GM23338 (cell line): ENCODE results near the gene PNPLA3. TPM values are rescaled to one million over a fixed set of nuclear protein-coding genes. Genes with fewer than 3 reads are reported as not detected.

Experiments
- ATAC-seq: fragments of 200-7000 bp; cut with Tn5 transposase; 3 replicates; pipeline ENCODE4 v1.9.1; 2020
- DNase-seq: peaks from one replicate; pipeline ENCODE4 v3.0.0-alpha.2; 2015; ENCODE audit warnings: low spot score
- H2AFZ ChIP-seq: fragments of 200-600 bp; sonication (generic); 2 replicates; pipeline ENCODE4 v1.8.0; 2016; ENCODE audit warnings: antibody characterized with exemption, mild to moderate bottlenecking, moderate library complexity
- H3F3A ChIP-seq: fragments of 200-600 bp; sonication (generic); replicated peaks from 2 replicates; pipeline ENCODE4 v1.8.0; 2017; ENCODE audit warnings: antibody characterized with exemption, mixed run types, low read depth
- H3K27ac ChIP-seq: fragments of 200-600 bp; sonication (generic); 2 replicates; pipeline ENCODE4 v1.6.1; 2016; ENCODE audit warnings: low read depth
- H3K27me3 ChIP-seq: fragments of 200-600 bp; sonication (generic); 2 replicates; pipeline ENCODE4 v1.8.0; 2016; ENCODE audit warnings: mild to moderate bottlenecking, mixed run types, moderate library complexity; ENCODE audit not compliant: insufficient read depth
- H3K36me3 ChIP-seq: fragments of 200-600 bp; sonication (generic); 2 replicates; pipeline ENCODE4 v1.8.0; 2016; ENCODE audit warnings: mild to moderate bottlenecking; ENCODE audit not compliant: insufficient read depth
- H3K4me1 ChIP-seq: fragments of 200-600 bp; sonication (generic); 2 replicates; pipeline ENCODE4 v1.8.0; 2016; ENCODE audit warnings: mild to moderate bottlenecking, moderate library complexity; ENCODE audit not compliant: insufficient read depth
- H3K4me2 ChIP-seq: fragments of 200-600 bp; sonication (generic); 2 replicates; pipeline ENCODE4 v1.7.1; 2017; ENCODE audit warnings: mixed run types
- H3K4me3 ChIP-seq: fragments of 200-600 bp; sonication (generic); 2 replicates; pipeline ENCODE4 v1.6.1; 2016; ENCODE audit warnings: mixed run types
- H3K79me2 ChIP-seq: fragments of 200-600 bp; sonication (generic); replicated peaks from 2 replicates; pipeline ENCODE4 v1.8.0; 2017; ENCODE audit warnings: mild to moderate bottlenecking; ENCODE audit not compliant: insufficient read depth
- H3K9me2 ChIP-seq: fragments of 200-600 bp; sonication (generic); 2 replicates; pipeline ENCODE4 v1.8.0; 2017; ENCODE audit not compliant: insufficient read depth
- H4K20me1 ChIP-seq: fragments of 200-600 bp; sonication (generic); replicated peaks from 2 replicates; pipeline ENCODE4 v1.8.0; 2017; ENCODE audit warnings: mild to moderate bottlenecking; ENCODE audit not compliant: insufficient read depth
- H3K27ac Mint-ChIP-seq: 2 replicates; pipeline ENCODE4 v1.8.0; 2020; ENCODE audit warnings: inconsistent platforms, mild to moderate bottlenecking, moderate library complexity, mixed read lengths
- H3K27me3 Mint-ChIP-seq: 3 replicates; pipeline ENCODE4 v1.8.0; 2022; ENCODE audit warnings: low read depth, mild to moderate bottlenecking, moderate library complexity, mixed read lengths, inconsistent platforms; ENCODE audit not compliant: insufficient read depth, poor library complexity
- H3K36me3 Mint-ChIP-seq: 3 replicates; pipeline ENCODE4 v1.8.0; 2021; ENCODE audit warnings: low read depth, mild to moderate bottlenecking, inconsistent platforms, moderate library complexity, mixed read lengths
- H3K4me1 Mint-ChIP-seq: 3 replicates; pipeline ENCODE4 v1.8.0; 2020; ENCODE audit warnings: mild to moderate bottlenecking, inconsistent platforms, mixed read lengths
- H3K4me3 Mint-ChIP-seq: 3 replicates; pipeline ENCODE4 v1.8.0; 2021; ENCODE audit warnings: moderate library complexity, mild to moderate bottlenecking, inconsistent platforms, mixed read lengths
- H3K9me3 Mint-ChIP-seq: 3 replicates; pipeline ENCODE4 v1.8.0; 2020; ENCODE audit warnings: moderate library complexity, mild to moderate bottlenecking, inconsistent platforms, mixed read lengths
- CREB1 ChIP-seq: fragments of 250-450 bp; sonication (Bioruptor Pico); IDR thresholded peaks from 2 replicates; pipeline ENCODE4 v1.5.0; 2020; ENCODE audit warnings: low read depth, mild to moderate bottlenecking, moderate library complexity
- EZH2 ChIP-seq: fragments of 200-600 bp; sonication (generic); IDR thresholded peaks from one replicate; pipeline ENCODE4 v1.8.0; 2017; ENCODE audit warnings: antibody characterized with exemption, mild to moderate bottlenecking, low read depth; ENCODE audit not compliant: unreplicated experiment
- JUNB ChIP-seq: IDR thresholded peaks from one replicate; pipeline ENCODE4 v1.6.1; 2016; ENCODE audit warnings: antibody characterized with exemption; ENCODE audit not compliant: unreplicated experiment
- NANOG ChIP-seq: IDR thresholded peaks from 2 replicates; pipeline ENCODE4 v1.6.1; 2016; ENCODE audit warnings: antibody characterized with exemption, borderline replicate concordance
- STAT1 ChIP-seq: IDR thresholded peaks from one replicate; pipeline ENCODE4 v1.6.1; 2016; ENCODE audit warnings: antibody characterized with exemption; ENCODE audit not compliant: unreplicated experiment
- ZNF114 ChIP-seq: fragments of 250-450 bp; sonication (Bioruptor Pico); IDR thresholded peaks from 2 replicates; pipeline ENCODE4 v1.5.0; 2020; ENCODE audit warnings: mild to moderate bottlenecking, moderate library complexity
- ZNF331 ChIP-seq: fragments of 250-450 bp; sonication (Bioruptor Pico); IDR thresholded peaks from 2 replicates; pipeline ENCODE4 v1.5.0; 2020; ENCODE audit warnings: low read depth, mild to moderate bottlenecking, moderate library complexity
- polyA plus RNA-seq: library from polyadenylated mRNA; unstranded; fragments of >200 nt; fragmentation: Nextera tagmentation; extraction: Ambion mirVana; gene quantifications from 2 replicates; pipeline ENCODE4 v1.2.1, GENCODE V29; 2016
- total RNA-seq: library from RNA; depleted of rRNA; stranded (reverse); fragments of >200 nt; shearing (Covaris generic); gene quantifications from 2 replicates; pipeline ENCODE4 v1.2.3, GENCODE V29; 2014
- TF ChIP-seq, protein P1 (sequence below): fragments of 250-450 bp; sonication (Bioruptor Pico); IDR thresholded peaks from 2 replicates; pipeline ENCODE4 v1.5.0; 2020; ENCODE audit warnings: mild to moderate bottlenecking, moderate library complexity
- TF ChIP-seq, protein P2 (sequence below), 2 experiments: fragments of 200-600 bp in 1 of 2; sonication (generic) in 1 of 2; conservative IDR thresholded peaks; 2 replicates each; pipeline versions ENCODE4 v1.5.1 to v1.6.1; 2016 to 2017; ENCODE audit warnings: antibody characterized with exemption in 2 of 2, low read depth in 2 of 2, mild to moderate bottlenecking in 2 of 2, moderate library complexity in 1 of 2

The PNPLA3 gene
- total and polyA plus RNA-seq, 2 experiments from 2014 or later: 17.7 to 23.4 TPM

DNA sequence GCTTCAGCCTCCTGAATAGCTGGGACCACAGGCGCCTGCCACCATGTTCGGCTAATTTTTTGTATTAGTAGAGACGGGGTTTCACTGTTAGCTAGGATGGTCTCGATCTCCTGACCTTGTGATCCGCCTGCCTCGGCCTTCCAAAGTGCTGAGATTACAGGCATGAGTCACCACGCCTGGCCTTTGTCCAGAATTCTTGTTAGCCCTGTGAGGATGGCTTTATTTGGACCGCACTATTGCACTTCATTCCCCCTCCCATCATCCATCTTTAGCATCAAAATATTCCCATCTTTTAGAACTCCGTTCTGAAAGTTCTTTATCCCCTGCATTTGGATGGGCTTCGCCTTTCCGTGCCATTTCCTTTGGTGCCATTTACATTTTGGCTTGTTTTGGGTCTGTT lies 34.3 kb downstream of the PNPLA3 start:
- Histone ChIP-seq H3K4me2 (no peak overlapping the region), H3K27ac (no peak overlapping the region), H2AFZ (no peak overlapping the region), H3K36me3 (no peaks in the 10 kb centered on the region), H3K79me2 (peaks cover 69% of the 10 kb centered on the region), H3K27me3 (no peaks in the 10 kb centered on the region), H3K4me1 (peaks cover 22% of the 10 kb centered on the region), H4K20me1 (peaks cover 31% of the 10 kb centered on the region), H3F3A (peaks cover 9% of the 10 kb centered on the region), H3K4me3 (no peak overlapping the region), H3K9me2 (no peaks in the 10 kb centered on the region)
- Mint-ChIP-seq H3K4me3 (peak overlapping the region; percentile 1; the same call in 1 of the 3 replicates), H3K36me3 (no peaks in the 10 kb centered on the region; the same call in 2 of the 3 replicates), H3K27me3 (peaks cover 7% of the 10 kb centered on the region), H3K4me1 (peaks cover 27% of the 10 kb centered on the region), H3K27ac (no peak overlapping the region), H3K9me3 (no peaks in the 10 kb centered on the region)
- TF ChIP-seq STAT1: no peak
- ATAC-seq (no peak), DNase-seq (no peak)

DNA sequence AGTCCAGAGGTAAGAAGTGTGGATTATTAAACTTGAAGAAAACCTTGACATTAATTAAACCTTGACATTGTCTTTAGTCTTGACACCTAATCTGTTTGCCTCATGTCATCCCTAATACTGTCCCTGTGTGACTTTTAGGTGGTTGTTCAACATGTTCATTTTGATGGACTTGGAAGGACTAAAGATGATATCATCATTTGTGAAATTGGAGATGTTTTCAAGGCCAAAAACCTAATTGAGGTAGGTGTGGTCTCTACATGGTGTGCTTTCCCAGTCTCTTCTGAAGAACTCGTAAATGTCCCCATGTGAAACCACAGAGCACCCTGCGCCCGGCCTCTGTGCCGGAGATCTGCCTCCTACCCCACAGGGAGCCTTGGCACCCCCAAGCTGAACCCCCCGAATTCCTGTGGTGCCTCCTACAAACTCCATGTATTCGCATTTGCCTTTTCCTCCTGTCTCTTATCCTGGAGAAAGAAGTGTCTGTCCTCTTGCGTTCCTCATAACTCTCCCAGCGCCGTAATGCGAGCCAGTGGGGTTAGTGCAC lies 40.8 kb downstream of the PNPLA3 start:
- H3K79me2 ChIP-seq: peaks cover 28% of the 10 kb centered on the region
- TF ChIP-seq CREB1 (CRISPR knock-in tag): no peak
- Mint-ChIP-seq H3K9me3 (no peaks in the 10 kb centered on the region), H3K27me3 (no peaks in the 10 kb centered on the region), H3K4me1 (no peaks in the 10 kb centered on the region), H3K4me3 (no peak overlapping the region), H3K36me3 (peaks cover 59% of the 10 kb centered on the region), H3K27ac (peak overlapping the region; percentile 62; the same call in 1 of the 2 replicates)
- ATAC-seq: no peak
- H3K9me2 ChIP-seq: no peaks in the 10 kb centered on the region
- no peaks in the 10 kb centered on the region for H3F3A ChIP-seq
- DNase-seq: no peak
- H3K4me1 ChIP-seq: no peaks in the 10 kb centered on the region
- H3K36me3 ChIP-seq: peaks cover 29% of the 10 kb centered on the region
- H3K4me2 ChIP-seq: no peak overlapping the region
- H3K27ac ChIP-seq: no peak overlapping the region
- no peak overlapping the region for H2AFZ ChIP-seq
- H3K27me3 ChIP-seq: no peaks in the 10 kb centered on the region
- no peak overlapping the region for H3K4me3 ChIP-seq
- peaks cover 18% of the 10 kb centered on the region for H4K20me1 ChIP-seq

DNA sequence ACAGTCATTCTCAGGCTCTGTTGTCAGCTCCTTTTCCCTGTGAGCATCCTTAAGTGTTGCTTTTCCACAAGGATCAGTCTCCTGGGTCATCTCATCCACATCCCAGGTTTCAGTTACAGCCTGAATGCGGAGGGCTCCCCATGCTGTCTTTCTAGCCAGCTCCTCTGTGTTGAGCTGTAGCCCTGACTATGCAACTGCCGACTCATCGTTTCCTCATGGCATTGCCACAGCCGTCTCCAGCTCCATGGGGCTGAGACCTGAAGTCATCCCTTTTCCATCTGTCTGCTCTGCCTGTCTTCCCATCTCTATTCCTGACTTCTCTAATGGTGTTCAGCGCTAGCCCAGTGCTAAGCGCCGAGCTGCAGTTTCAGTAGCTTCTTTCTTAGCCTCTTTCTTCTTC lies 43.5 kb downstream of the PNPLA3 start:
- no peaks in the 10 kb centered on the region for H3K4me1 ChIP-seq
- DNase-seq (no peak), ATAC-seq (no peak)
- H3K4me1 Mint-ChIP-seq: no peaks in the 10 kb centered on the region
- H3K36me3 ChIP-seq: peaks cover 29% of the 10 kb centered on the region
- H3K4me3 ChIP-seq: no peak overlapping the region
- no peak overlapping the region for H3K4me2 ChIP-seq
- no peaks in the 10 kb centered on the region; the same call in none of the 2 replicates for H4K20me1 ChIP-seq
- H3K27me3 ChIP-seq: no peaks in the 10 kb centered on the region
- peaks cover 4% of the 10 kb centered on the region for H3K79me2 ChIP-seq
- peaks cover 67% of the 10 kb centered on the region for H3K36me3 Mint-ChIP-seq
- no peaks in the 10 kb centered on the region for H3F3A ChIP-seq
- no peaks in the 10 kb centered on the region for H3K9me2 ChIP-seq
- no peak overlapping the region for H2AFZ ChIP-seq
- H3K9me3 Mint-ChIP-seq: no peaks in the 10 kb centered on the region
- no peak overlapping the region for H3K27ac ChIP-seq
- H3K4me3 Mint-ChIP-seq: no peak overlapping the region
- H3K27ac Mint-ChIP-seq: peak overlapping the region; percentile 77
- peaks cover 2% of the 10 kb centered on the region for H3K27me3 Mint-ChIP-seq
- TF ChIP-seq JUNB (no peak), ZNF114 (no peak), EZH2 (no peak), ZNF331 (CRISPR knock-in tag) (no peak), NANOG (no peak)
- TF ChIP-seq, protein P1, sequence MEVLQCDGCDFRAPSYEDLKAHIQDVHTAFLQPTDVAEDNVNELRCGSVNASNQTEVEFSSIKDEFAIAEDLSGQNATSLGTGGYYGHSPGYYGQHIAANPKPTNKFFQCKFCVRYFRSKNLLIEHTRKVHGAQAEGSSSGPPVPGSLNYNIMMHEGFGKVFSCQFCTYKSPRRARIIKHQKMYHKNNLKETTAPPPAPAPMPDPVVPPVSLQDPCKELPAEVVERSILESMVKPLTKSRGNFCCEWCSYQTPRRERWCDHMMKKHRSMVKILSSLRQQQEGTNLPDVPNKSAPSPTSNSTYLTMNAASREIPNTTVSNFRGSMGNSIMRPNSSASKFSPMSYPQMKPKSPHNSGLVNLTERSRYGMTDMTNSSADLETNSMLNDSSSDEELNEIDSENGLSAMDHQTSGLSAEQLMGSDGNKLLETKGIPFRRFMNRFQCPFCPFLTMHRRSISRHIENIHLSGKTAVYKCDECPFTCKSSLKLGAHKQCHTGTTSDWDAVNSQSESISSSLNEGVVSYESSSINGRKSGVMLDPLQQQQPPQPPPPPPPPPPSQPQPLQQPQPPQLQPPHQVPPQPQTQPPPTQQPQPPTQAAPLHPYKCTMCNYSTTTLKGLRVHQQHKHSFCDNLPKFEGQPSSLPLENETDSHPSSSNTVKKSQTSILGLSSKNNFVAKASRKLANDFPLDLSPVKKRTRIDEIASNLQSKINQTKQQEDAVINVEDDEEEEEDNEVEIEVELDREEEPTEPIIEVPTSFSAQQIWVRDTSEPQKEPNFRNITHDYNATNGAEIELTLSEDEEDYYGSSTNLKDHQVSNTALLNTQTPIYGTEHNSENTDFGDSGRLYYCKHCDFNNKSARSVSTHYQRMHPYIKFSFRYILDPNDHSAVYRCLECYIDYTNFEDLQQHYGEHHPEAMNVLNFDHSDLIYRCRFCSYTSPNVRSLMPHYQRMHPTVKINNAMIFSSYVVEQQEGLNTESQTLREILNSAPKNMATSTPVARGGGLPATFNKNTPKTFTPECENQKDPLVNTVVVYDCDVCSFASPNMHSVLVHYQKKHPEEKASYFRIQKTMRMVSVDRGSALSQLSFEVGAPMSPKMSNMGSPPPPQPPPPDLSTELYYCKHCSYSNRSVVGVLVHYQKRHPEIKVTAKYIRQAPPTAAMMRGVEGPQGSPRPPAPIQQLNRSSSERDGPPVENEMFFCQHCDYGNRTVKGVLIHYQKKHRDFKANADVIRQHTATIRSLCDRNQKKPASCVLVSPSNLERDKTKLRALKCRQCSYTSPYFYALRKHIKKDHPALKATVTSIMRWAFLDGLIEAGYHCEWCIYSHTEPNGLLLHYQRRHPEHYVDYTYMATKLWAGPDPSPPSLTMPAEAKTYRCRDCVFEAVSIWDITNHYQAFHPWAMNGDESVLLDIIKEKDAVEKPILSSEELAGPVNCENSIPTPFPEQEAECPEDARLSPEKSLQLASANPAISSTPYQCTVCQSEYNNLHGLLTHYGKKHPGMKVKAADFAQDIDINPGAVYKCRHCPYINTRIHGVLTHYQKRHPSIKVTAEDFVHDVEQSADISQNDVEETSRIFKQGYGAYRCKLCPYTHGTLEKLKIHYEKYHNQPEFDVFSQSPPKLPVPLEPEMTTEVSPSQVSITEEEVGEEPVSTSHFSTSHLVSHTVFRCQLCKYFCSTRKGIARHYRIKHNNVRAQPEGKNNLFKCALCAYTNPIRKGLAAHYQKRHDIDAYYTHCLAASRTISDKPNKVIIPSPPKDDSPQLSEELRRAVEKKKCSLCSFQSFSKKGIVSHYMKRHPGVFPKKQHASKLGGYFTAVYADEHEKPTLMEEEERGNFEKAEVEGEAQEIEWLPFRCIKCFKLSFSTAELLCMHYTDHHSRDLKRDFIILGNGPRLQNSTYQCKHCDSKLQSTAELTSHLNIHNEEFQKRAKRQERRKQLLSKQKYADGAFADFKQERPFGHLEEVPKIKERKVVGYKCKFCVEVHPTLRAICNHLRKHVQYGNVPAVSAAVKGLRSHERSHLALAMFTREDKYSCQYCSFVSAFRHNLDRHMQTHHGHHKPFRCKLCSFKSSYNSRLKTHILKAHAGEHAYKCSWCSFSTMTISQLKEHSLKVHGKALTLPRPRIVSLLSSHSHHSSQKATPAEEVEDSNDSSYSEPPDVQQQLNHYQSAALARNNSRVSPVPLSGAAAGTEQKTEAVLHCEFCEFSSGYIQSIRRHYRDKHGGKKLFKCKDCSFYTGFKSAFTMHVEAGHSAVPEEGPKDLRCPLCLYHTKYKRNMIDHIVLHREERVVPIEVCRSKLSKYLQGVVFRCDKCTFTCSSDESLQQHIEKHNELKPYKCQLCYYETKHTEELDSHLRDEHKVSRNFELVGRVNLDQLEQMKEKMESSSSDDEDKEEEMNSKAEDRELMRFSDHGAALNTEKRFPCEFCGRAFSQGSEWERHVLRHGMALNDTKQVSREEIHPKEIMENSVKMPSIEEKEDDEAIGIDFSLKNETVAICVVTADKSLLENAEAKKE (CRISPR knock-in tag): no peak
- TF ChIP-seq, protein P2, sequence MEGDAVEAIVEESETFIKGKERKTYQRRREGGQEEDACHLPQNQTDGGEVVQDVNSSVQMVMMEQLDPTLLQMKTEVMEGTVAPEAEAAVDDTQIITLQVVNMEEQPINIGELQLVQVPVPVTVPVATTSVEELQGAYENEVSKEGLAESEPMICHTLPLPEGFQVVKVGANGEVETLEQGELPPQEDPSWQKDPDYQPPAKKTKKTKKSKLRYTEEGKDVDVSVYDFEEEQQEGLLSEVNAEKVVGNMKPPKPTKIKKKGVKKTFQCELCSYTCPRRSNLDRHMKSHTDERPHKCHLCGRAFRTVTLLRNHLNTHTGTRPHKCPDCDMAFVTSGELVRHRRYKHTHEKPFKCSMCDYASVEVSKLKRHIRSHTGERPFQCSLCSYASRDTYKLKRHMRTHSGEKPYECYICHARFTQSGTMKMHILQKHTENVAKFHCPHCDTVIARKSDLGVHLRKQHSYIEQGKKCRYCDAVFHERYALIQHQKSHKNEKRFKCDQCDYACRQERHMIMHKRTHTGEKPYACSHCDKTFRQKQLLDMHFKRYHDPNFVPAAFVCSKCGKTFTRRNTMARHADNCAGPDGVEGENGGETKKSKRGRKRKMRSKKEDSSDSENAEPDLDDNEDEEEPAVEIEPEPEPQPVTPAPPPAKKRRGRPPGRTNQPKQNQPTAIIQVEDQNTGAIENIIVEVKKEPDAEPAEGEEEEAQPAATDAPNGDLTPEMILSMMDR (conservative IDR thresholded peaks at IDR 0.05; ENCODE audit: low read depth in 2 of 2): no peak
